Renal cortex interstitium (tissue), 11 donors: ENCODE data around the gene CDC42BPG. TPM values are rescaled to one million over a fixed set of nuclear protein-coding genes. Genes with fewer than 3 reads are reported as not detected.

Experiments used
- DNase-seq, 11 donors: peaks; one replicate each; pipeline ENCODE4 v3.0.0-alpha.2; 2013; ENCODE audit warnings: low read depth in 9 of 11, low spot score in 4 of 11; ENCODE audit errors: extremely low read depth in 1 of 11
- polyA plus RNA-seq, 3 donors: library from polyadenylated mRNA; unstranded; fragments of 120-200 nt; gene quantifications; one replicate each; pipeline ENCODE4 v1.2.1, GENCODE V29; 2013; ENCODE audit not compliant: insufficient read length in 3 of 3

CDC42BPG gene
- polyA plus RNA-seq, 3 donors = 4.0 to 6.3 (median 5.8) TPM

DNA sequence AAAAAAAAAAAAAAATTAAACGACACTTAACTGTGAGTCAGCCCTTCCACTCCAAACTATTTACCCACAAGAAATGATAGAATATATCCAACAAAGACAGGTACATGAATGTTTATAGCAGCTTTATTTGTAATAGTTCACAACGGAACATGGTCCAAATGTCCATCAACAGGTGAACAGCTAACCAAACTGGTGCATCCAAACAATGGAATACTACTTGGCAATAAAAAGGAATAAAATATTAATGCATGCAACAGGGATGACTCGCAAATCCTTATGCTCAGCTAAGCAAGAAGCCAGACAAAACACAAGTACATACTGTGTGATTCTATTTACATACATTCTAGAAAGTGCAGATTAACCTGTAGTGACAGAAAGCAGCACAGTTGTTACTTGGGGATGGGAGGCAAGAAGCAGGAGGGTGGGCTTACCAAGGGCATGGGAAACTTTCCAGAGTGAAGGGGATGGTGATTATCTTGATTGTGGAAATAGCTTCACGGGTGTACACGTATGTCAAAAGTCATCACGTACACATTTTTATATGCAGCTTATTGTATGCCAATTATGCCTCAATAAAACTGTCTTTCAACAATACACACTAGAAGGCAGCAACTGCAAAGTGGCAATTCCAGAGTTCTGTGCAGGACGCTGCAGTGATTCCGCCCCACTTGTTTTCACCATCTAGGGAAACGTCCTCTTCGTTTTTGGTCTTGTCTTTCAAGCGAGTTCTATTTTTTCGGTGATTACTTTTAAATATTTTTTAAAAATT is 59.5 kb downstream of the CDC42BPG start:
- no peak for DNase-seq

DNA sequence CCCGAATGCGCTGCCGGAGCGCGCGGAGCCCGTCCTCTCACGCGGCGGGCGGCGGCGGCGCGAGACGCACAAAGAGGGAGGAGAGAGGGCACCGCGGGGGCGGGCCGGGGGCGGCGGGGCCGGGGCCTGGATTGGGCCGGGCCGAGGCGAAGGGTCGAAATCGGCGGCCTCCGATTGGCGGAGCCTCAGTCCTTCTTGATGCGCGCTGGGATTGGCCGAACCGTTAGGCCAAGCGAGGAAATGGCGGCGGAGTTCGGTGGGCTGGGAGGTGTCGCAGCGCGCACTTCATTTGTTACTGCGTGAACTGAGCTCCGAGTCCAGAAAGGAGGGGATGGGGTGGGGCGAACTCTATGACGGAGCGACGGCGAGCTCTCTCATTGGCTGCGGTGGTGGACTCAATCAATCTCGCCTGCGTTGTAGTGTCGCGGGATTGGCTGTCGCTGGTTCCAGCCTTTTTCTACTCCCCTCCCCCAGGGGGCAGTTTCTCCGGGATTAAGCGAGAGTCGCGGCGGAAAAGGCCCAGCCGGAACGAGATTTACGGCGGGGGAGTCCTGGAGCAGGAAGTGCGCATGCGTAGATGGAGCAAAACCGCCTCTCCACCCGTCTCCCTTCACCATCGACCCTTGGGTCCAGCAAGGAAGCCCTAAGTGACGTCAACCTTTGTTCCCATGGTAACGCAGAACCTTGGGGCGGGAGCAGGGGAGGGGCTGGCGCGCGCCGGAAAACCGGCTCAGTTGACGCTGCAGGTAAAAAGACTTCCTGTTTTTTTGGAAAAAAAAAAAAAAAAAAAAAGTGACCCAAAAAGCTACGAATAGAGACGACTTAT is 65.8 kb downstream of the CDC42BPG start, which contains the start of gene SF1:
TSS of gene SF1 (minus strand) at position 70 of the 826 bp plus-strand sequence. CDS start 150 bp downstream, outside the sequence.
- DNase-seq = peak; percentile 99 to 100 (median 100)

DNA sequence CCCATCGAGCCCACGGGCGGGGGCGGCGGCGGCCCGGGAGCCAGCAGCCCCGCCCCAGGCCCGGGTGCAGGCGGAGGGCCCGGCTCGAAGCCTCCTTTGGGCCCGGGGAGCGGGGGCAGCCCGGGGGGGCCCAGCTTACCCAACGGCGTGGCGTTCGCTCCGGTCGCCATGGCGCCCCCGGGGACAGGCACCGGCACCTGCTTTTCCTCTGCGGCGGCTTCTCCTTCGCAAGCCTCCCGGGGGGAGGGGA is 66.3 kb downstream of the CDC42BPG start:
- DNase-seq = no peak

DNA sequence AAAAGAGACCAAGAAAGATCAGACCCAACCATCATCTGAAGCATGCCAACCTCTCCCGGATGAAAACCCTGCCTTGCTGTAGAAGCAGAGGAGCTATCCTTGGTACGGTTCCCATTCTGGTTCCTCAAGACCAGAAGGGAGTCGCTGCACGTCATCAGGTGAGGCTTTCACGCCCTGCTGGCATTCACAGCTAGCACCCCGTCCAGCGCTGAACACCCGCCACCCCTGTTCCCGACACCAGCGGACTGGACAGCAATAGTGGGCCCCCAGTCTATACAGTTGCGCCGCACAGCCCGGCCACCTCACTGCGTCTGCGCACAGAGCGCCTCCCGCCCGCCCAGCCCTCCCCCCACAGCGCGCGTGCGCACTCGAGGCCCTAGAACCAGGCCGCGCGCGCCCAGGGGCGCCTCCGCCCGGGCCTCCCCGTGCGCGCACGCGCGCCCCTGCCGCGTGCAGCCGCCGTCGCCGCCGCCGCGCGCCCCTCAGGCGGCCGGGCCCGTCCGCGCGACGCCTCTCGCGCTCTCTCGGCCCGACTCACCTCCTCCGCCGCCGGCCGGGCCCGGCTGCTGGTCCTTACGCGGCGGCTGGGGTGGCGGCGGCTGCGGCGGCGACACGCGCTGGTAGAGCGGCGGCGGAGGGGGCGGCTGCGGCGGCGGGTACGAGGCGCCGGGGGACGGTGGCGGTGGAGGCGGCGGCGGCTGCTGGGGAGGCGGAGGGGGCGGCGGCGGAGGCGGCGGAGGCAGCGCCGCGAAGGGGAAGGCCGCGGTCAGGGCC is 66.8 kb downstream of the CDC42BPG start:
- peak in 9 of 11 donors; percentile 70 to 85 (median 81) for DNase-seq

DNA sequence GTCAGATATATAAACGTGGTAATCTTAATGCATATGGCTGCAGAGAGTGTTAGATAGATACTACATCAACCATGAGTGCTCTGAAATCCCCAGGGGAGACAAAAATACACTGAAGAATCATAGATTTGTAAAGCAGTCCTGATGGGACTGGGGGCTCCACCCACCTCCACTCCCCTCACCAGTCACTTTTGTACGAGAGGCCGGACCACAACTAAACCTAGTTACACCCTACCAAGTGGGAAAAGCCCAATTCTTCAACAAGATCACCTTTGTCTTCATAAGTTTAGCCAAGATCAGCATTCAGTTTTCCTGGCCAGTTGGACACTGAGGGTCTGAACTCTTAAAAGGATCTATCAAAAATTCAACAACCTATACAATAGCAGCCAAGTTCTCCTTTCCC is 67.6 kb downstream of the CDC42BPG start:
- no peak for DNase-seq

DNA sequence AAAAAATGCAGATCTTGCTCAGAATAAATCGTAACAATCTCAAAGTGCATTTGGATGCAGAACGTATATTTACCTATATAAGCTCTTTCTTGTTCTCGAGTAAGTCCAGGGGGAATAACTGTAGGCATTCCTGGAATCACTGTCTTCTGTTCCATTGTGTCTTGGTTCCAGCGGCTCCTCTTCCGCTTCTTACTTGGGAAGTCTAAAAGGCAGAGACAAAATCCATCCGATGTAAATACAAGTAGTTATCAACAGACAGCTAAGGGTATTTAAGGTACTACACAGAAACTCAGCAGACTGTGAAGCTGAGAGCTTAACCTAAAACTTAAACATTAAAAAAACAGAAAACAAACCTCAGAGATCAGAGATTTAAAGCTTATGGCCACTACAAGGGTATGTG is 68.0 kb downstream of the CDC42BPG start:
- DNase-seq = no peak

DNA sequence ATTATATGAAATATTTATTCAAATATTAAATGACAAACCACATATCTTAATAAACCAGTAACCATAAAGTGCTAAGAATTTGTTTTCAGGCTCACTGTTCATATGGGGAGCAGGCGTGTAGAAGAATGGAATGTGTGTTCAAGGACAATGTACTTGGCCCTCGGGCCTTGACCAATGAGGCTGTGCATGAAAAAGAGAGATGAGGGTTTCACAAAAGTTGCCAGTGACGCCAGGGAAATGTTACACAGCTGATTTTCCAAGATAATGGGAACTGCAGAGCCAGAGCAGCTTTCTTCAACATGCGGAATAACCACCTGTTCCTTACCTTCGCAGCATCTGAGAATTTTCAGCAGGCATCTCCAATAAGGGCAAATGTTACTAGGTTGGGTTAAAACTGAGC is 70.3 kb downstream of the CDC42BPG start:
- DNase-seq = no peak

Other genes with a start within 250 kb of the CDC42BPG start
- gene NRXN2, start 121.5 kb downstream of the CDC42BPG start, polyA plus RNA-seq = 10 to 100 TPM; 13.1 to 25.8 (median 23.4) TPM
- gene RASGRP2, start 100.5 kb downstream of the CDC42BPG start, polyA plus RNA-seq = 1 to 10 TPM; 5.1 to 7.6 (median 5.9) TPM
- gene PYGM, start 84.7 kb downstream of the CDC42BPG start, polyA plus RNA-seq = 1 to 10 TPM; 2.1 to 3.2 (median 2.4) TPM
- gene SF1, start 66.1 kb downstream of the CDC42BPG start, polyA plus RNA-seq = 100 to 1,000 TPM; 346 to 463 (median 385) TPM
- gene MAP4K2, start 41.4 kb downstream of the CDC42BPG start, polyA plus RNA-seq = 10 to 100 TPM; 14.9 to 23.3 (median 19.5) TPM
- gene MEN1, start 34.1 kb downstream of the CDC42BPG start, polyA plus RNA-seq = 10 to 100 TPM; 34.3 to 43.5 (median 41.9) TPM
- 10 to 100 TPM; 54.8 to 67.9 (median 60.8) TPM for gene EHD1, start 34.0 kb upstream of the CDC42BPG start, polyA plus RNA-seq
- 10 to 100 TPM; 16.7 to 25.3 (median 21.7) TPM for gene ATG2A, start 72.6 kb upstream of the CDC42BPG start, polyA plus RNA-seq
- 10 to 100 TPM; 15.2 to 18.4 (median 16.1) TPM for gene PPP2R5B, start 80.0 kb upstream of the CDC42BPG start, polyA plus RNA-seq
- 1 to 10 TPM; 1.6 to 3.0 (median 2.4) TPM for gene GPHA2, start 91.2 kb upstream of the CDC42BPG start, polyA plus RNA-seq
- gene MAJIN, start 127.5 kb upstream of the CDC42BPG start, polyA plus RNA-seq = 1 to 10 TPM in 2 of 3 donors, under 1 TPM in 1; 0.76 to 1.2 (median 1.1) TPM
- 1 to 10 TPM; 2.3 to 3.5 (median 3.0) TPM for gene BATF2, start 152.3 kb upstream of the CDC42BPG start, polyA plus RNA-seq
- gene ARL2, start 169.5 kb upstream of the CDC42BPG start, polyA plus RNA-seq = 10 to 100 TPM; 49.0 to 73.9 (median 63.6) TPM
- 10 to 100 TPM; 21.4 to 33.1 (median 27.1) TPM for gene SNX15, start 182.8 kb upstream of the CDC42BPG start, polyA plus RNA-seq
- gene SAC3D1, start 196.6 kb upstream of the CDC42BPG start, polyA plus RNA-seq = 10 to 100 TPM in 2 of 3 donors, 1 to 10 TPM in 1; 8.8 to 18.6 (median 10.5) TPM
- 10 to 100 TPM in 2 of 3 donors, 1 to 10 TPM in 1; 9.5 to 14.5 (median 10.7) TPM for gene NAALADL1, start 213.9 kb upstream of the CDC42BPG start, polyA plus RNA-seq
- 10 to 100 TPM; 16.3 to 24.5 (median 20.1) TPM for gene CDCA5, start 239.4 kb upstream of the CDC42BPG start, polyA plus RNA-seq
- 10 to 100 TPM; 26.6 to 38.4 (median 30.7) TPM for gene ZFPL1, start 239.6 kb upstream of the CDC42BPG start, polyA plus RNA-seq